Smooth muscle cell (in vitro differentiated cells): ENCODE measurements around the gene PACRG. TPM values are rescaled to one million over a fixed set of nuclear protein-coding genes. Genes with fewer than 3 reads are reported as not detected.

Experiments
- DNase-seq: peaks from one replicate; lab custom pipeline; 2025; ENCODE audit not compliant: unreplicated experiment; lab: John Stamatoyannopoulos, UW
- H2AFZ ChIP-seq: fragments of 200-600 bp; sonication (generic); 2 replicates; pipeline ENCODE4 v1.6.0; 2016; ENCODE audit warnings: antibody characterized with exemption, low read depth, mild to moderate bottlenecking
- H3F3A ChIP-seq: fragments of 200-600 bp; sonication (generic); 2 replicates; pipeline ENCODE4 v1.6.0; 2017; ENCODE audit warnings: antibody characterized with exemption, low read depth
- H3K27ac ChIP-seq: fragments of 200-600 bp; sonication (generic); 2 replicates; pipeline ENCODE4 v1.5.1; 2016; ENCODE audit warnings: low read depth, mild to moderate bottlenecking
- H3K27me3 ChIP-seq: fragments of 200-600 bp; sonication (generic); 2 replicates; pipeline ENCODE4 v1.6.1; 2016; ENCODE audit warnings: low read depth, mild to moderate bottlenecking
- H3K36me3 ChIP-seq: fragments of 200-600 bp; sonication (generic); 2 replicates; pipeline ENCODE4 v1.5.1; 2016; ENCODE audit warnings: low read depth
- H3K4me1 ChIP-seq: fragments of 200-600 bp; sonication (generic); 2 replicates; pipeline ENCODE4 v1.5.1; 2016; ENCODE audit warnings: low read depth
- H3K4me2 ChIP-seq: fragments of 200-600 bp; sonication (generic); 2 replicates; pipeline ENCODE4 v1.6.0; 2016; ENCODE audit warnings: mild to moderate bottlenecking
- H3K4me3 ChIP-seq: fragments of 200-600 bp; sonication (generic); 2 replicates; pipeline ENCODE4 v1.5.1; 2016; ENCODE audit warnings: mild to moderate bottlenecking
- H3K79me2 ChIP-seq: fragments of 200-600 bp; sonication (generic); 2 replicates; pipeline ENCODE4 v1.6.0; 2016; ENCODE audit warnings: low read depth, mild to moderate bottlenecking
- H3K9ac ChIP-seq: fragments of 200-600 bp; sonication (generic); 2 replicates; pipeline ENCODE4 v1.6.0; 2016; ENCODE audit warnings: low read depth
- H3K9me3 ChIP-seq: fragments of 200-600 bp; sonication (generic); replicated peaks from 2 replicates; pipeline ENCODE4 v1.5.1; 2016; ENCODE audit warnings: low read depth
- H4K20me1 ChIP-seq: fragments of 200-600 bp; sonication (generic); 2 replicates; pipeline ENCODE4 v1.6.0; 2016; ENCODE audit warnings: low read depth
- CTCF ChIP-seq: fragments of 200-600 bp; sonication (generic); IDR thresholded peaks from 2 replicates; pipeline ENCODE4 v1.5.1; 2017; ENCODE audit warnings: borderline replicate concordance, mild to moderate bottlenecking, antibody characterized with exemption; ENCODE audit not compliant: insufficient read depth, poor library complexity, severe bottlenecking
- WGBS: methylation state at CpG from one replicate; pipeline ENCODE4 v1.1.7; 2016; ENCODE audit warnings: low lambda C conversion rate; 5-methylcytosine and 5-hydroxymethylcytosine counted together
- polyA plus RNA-seq: library from polyadenylated mRNA; unstranded; fragments of >200 nt; fragmentation: Nextera tagmentation; extraction: Ambion mirVana; gene quantifications from 2 replicates; pipeline ENCODE4 v1.2.1, GENCODE V29; 2016
- total RNA-seq: library from RNA; depleted of rRNA; stranded (reverse); fragments of >200 nt; gene quantifications from 2 replicates; pipeline ENCODE4 v1.2.3, GENCODE V29; 2014

The PACRG gene
- total and polyA plus RNA-seq, 2 experiments from 2014 or later, result not detected

DNA sequence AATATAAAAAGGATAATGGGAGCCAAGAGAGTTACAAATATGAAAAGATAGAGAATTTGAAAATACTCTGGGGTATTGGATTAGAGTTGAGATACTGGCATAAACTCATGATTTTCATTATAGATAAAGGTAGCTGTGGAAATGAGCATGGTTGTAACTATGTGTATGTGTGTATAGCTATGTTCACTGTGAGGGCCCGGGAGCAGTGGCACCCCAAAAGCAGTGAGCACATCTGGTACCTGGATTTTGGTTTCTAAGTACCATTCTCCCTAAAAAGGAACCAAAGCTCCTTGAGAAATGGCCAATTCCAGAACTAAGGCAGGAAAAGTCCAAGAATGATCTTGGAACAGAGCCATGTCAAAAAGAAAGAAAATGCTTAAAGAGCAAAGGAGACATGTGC lies 484.3 kb downstream of the PACRG start:
- no peaks in the 10 kb centered on the region for H3K4me1 ChIP-seq
- no peak overlapping the region for H3K27ac ChIP-seq
- no peak overlapping the region for H3K9ac ChIP-seq
- DNase-seq, result no peak
- no peaks in the 10 kb centered on the region for H3F3A ChIP-seq
- H3K27me3 ChIP-seq, result no peaks in the 10 kb centered on the region
- H3K4me2 ChIP-seq, result no peak overlapping the region
- TF ChIP-seq CTCF, result no peak
- no peak overlapping the region for H2AFZ ChIP-seq
- no peaks in the 10 kb centered on the region for H3K36me3 ChIP-seq
- peaks cover 4% of the 10 kb centered on the region for H3K9me3 ChIP-seq
- no peaks in the 10 kb centered on the region for H4K20me1 ChIP-seq
- no peaks in the 10 kb centered on the region for H3K79me2 ChIP-seq
- H3K4me3 ChIP-seq, result no peak overlapping the region
- WGBS, result 94% methylated on average over 1 of the region's 1 CpG

GRCh38 chr6:163214259-163214658 lies 486.5 kb downstream of the PACRG start:
- no peaks in the 10 kb centered on the region for H3K79me2 ChIP-seq
- H4K20me1 ChIP-seq, result no peaks in the 10 kb centered on the region
- no peak for TF ChIP-seq CTCF
- H3K27ac ChIP-seq, result no peak overlapping the region
- DNase-seq, result no peak
- H3K36me3 ChIP-seq, result no peaks in the 10 kb centered on the region
- no peaks in the 10 kb centered on the region for H3K4me1 ChIP-seq
- WGBS, result 77% methylated on average over 1 of the region's 1 CpG
- no peak overlapping the region for H3K4me2 ChIP-seq
- no peak overlapping the region for H3K9ac ChIP-seq
- H2AFZ ChIP-seq, result no peak overlapping the region
- peaks cover 4% of the 10 kb centered on the region for H3K9me3 ChIP-seq
- no peak overlapping the region for H3K4me3 ChIP-seq
- no peaks in the 10 kb centered on the region for H3K27me3 ChIP-seq
- H3F3A ChIP-seq, result no peaks in the 10 kb centered on the region

DNA sequence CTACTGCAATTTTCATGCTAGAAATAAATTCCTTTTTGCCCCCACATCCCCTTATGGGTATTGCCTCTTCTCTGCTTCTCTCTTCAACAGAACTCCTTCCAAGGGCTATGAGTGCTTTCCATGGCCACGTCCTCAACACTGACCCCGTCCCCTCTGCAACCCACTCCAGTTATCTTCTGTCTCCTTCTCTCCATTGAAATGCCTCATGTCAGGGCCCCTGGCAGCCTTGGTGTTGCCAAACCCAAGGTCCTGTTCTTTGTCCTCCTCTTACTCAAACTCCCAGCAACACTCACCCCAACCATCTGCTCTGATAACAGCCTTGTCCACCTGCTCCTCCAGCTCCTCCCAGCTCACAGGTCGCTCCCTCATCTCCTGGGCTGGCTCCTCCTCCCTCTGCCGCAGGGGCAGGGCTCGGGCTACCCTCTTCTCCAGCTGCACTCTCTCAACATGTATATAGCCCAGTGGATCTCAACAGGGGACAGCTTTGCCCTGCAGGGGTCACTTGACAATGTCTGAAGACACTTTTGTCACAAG lies 490.7 kb downstream of the PACRG start:
- 90% methylated on average over 5 of the region's 5 CpGs for WGBS

More for the DNA sequence above, 490.7 kb downstream of the PACRG start:
- no peak for TF ChIP-seq CTCF
- H4K20me1 ChIP-seq, result no peaks in the 10 kb centered on the region
- no peak overlapping the region for H3K9ac ChIP-seq
- H3K36me3 ChIP-seq, result no peaks in the 10 kb centered on the region
- no peaks in the 10 kb centered on the region for H3K4me1 ChIP-seq
- no peak overlapping the region for H3K4me3 ChIP-seq
- no peaks in the 10 kb centered on the region for H3K9me3 ChIP-seq
- no peak overlapping the region for H3K4me2 ChIP-seq
- DNase-seq, result no peak
- no peaks in the 10 kb centered on the region for H3F3A ChIP-seq
- H3K79me2 ChIP-seq, result no peaks in the 10 kb centered on the region
- no peak overlapping the region for H2AFZ ChIP-seq
- H3K27me3 ChIP-seq, result no peaks in the 10 kb centered on the region
- H3K27ac ChIP-seq, result no peak overlapping the region
